GM19324 (cell line): ENCODE results near the gene UGT1A4.
"Not testable (repeated sequence)": the region's sequence is repeated elsewhere in the genome, so short reads cannot be mapped to it uniquely, and the experiment has no call there.

Source experiments
- ATAC-seq: cut with Tn5 transposase; IDR thresholded peaks from one replicate; pipeline ENCODE4 v1.9.1; 2021; ENCODE audit warnings: mild to moderate bottlenecking, moderate library complexity; ENCODE audit not compliant: unreplicated experiment, low FRiP score

Gene UGT1A4

GRCh38 chr2:233699424-233700027, 19.0 kb upstream of the UGT1A4 start:
- no peak for ATAC-seq

DNA sequence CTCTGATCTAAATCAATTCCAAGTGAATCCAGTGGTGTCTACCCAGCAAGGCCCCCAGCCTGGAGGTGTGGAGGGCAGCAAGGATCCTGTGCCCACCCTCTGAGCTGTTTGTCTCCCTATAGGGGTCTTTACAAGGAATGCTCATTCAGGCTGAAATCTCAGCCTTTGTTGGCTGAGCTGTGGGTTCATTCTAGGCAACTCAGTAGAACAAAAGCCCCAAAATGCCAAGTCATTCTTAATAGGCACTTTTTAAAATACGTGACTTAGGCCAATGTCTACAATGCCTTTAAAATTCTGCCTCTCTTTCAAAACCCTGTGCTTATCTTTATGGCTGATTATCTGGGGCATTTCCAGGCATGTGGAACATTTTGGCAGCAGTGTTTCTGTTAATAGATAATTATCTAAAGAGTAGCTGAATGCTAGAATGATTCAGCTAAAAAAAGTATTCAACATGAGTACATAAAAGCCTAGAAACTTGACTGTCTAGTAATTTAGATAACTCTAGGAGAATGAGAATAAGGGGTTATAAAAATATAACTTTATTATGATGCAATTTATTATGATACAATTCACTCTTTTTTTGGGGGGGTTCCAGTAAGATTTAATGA, 18.4 kb upstream of the UGT1A4 start:
- ATAC-seq: no peak

GRCh38 chr2:233700842-233701241, 17.7 kb upstream of the UGT1A4 start:
- ATAC-seq: not testable (repeated sequence)

- ATAC-seq: no peak
Measured at GRCh38 chr2:233702238-233702637, 16.3 kb upstream of the UGT1A4 start.

GRCh38 chr2:233705911-233706506, 12.5 kb upstream of the UGT1A4 start:
- ATAC-seq: no peak

- no peak for ATAC-seq
Measured at GRCh38 chr2:233706720-233707119, 11.8 kb upstream of the UGT1A4 start.

- no peak for ATAC-seq
Measured at GRCh38 chr2:233707940-233708644, 10.4 kb upstream of the UGT1A4 start.

DNA sequence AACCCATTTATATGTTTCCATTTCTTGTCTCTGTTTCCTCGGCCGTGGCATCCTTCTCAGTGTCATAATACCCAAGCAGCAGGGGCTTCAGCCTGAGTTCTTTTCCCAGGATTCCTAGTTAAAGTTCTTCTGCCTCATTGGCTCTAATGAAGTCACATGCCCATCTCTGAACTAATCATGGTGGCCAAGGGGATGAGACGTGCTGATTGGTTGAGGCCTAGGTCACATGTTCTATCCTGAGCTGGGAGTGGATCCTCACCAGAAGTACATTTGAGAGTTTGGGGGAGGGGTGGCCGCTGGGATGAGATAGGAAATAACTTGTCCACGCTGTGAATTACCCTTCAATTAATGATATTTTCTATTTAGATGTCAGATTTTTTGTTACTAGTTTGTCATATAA, 9.6 kb upstream of the UGT1A4 start:
- ATAC-seq: no peak

- no peak for ATAC-seq
Measured at GRCh38 chr2:233711312-233712008, 7.1 kb upstream of the UGT1A4 start.

DNA sequence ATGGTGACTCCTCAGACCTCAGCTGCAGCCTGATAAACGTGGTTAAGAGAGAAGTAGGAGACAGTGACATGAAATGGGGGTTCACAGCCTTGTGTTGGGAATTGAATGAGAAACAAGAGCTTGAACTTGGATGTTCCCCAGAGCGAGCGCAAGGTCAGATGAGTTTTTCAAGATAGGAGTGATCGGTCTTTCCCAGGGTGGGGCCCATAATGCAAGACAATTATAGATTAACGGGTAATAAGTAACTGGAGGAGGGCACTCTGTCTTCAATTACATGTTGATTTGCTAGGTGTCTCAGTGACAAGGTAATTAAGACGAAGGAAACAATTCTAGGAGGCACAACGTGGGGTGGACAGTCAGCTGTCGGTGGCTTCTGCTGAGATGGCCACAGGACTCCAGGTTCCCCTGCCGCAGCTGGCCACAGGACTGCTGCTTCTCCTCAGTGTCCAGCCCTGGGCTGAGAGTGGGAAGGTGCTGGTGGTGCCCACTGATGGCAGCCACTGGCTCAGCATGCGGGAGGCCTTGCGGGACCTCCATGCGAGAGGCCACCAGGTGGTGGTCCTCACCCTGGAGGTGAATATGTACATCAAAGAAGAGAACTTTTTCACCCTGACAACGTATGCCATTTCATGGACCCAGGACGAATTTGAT, 5.8 kb upstream of the UGT1A4 start, which contains the start of gene UGT1A5:
Gene UGT1A5, plus strand, starts transcription at position 297 of the 651 bp plus-strand sequence. Its CDS starts 85 bp downstream, at position 382.
- ATAC-seq: no peak

DNA sequence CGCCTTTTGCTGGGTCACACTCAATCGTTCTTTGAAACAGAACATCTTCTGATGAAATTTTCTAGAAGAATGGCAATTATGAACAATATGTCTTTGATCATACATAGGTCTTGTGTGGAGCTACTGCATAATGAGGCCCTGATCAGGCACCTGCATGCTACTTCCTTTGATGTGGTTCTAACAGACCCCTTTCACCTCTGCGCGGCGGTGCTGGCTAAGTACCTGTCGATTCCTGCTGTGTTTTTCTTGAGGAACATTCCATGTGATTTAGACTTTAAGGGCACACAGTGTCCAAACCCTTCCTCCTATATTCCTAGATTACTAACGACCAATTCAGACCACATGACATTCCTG, 5.3 kb upstream of the UGT1A4 start:
- ATAC-seq: no peak

DNA sequence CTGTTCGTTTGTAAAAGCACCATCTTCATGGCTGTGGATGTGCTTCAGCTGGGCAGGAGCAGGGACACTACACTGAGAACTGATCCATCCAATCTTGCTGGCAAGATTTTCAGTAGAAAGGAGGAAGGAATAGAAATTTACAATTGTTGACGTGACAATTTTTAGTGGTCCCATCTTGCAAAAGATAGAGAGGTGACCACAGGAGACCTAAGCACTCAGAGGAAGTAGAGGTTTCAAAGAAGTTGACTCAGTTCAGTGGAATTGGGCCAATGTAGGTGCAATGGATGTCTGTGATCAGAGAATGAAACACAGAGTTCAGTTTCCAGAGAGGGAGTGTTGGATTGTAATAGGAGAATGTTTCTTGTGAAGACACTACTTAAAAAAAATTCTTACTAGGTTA, 4.4 kb upstream of the UGT1A4 start:
- no peak for ATAC-seq

- ATAC-seq: no peak
Measured at GRCh38 chr2:233728723-233729301, 10.3 kb downstream of the UGT1A4 start, which contains the start of gene UGT1A3. TSS of gene UGT1A3 (plus strand) at chr2:233729042. CDS start at chr2:233729127, 85 bp downstream.

DNA sequence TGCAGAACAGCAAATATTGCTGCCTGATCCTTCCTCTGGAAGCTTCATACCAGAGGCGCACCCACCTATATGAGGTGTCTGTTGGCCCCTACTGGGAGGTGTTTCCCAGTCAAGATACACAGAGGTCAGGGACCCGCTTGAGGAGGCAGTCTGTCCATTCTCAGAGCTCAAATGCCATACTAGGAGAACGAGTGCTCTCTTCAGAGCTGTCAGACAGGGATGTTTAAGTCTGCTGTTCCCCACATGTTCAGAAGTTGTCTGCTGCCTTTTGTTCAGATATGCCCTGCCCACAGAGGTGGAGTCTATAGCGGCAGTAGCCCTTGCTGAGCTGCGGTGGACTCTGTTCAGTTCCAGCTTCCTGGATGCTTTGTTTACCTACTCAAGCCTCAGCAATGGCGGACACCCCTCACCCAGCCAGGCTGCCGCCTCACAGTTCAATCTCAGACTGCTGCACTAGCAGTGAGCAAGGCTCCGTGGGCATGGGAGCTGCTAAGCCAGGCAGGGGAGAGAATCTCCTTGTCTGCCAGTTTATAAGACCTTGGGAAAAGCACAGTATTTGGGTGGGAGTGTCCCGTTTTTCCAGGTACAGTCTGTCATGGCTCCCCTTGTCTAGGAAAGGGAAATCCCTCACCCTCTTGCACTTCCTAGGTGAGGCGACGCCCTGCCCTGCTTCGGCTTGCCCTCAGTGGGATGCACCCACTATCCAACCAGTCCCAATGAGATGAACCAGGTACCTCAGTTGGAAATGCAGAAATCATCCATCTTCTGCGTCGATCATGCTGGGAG, 18.5 kb downstream of the UGT1A4 start:
- not testable (repeated sequence) for ATAC-seq

- ATAC-seq: no peak
Measured at GRCh38 chr2:233740870-233741269, 22.3 kb downstream of the UGT1A4 start.

DNA sequence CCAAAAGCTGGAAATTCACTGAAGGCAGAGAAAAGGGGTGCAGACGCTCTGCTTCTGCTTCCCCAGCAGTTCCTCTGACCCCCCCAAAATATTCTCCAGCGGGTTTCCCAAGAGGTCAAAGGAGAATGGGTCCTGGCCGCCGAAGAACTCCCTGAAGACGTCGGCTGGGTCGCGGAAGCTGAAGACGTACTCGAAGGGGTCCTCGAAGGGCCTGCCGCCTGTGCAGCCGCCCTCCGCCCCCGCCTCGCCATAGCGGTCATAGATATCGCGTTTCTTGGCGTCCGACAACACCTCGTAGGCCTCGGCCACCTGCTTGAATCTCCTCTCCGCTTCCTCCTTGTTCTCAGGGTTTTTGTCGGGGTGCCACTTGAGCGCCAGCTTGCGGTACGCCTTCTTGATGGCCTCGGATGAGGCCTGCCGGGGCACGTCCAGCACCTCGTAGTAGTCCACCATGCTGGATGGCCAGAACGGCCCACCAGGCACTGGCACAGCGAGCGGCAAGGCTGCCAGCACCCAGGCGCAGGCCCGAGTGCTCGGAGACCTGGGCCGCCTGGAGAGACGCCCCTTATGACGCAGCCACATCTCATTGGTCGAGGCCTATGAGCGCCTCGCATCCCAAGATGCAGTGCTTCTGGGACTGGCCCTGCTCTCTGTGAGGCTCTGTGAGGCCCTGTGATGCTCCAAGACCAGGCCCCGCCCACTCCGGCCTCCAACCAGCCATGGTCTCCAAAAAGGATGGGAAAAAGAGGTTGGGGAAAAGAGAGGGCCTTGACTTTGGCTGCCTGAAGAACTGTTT, 25.1 kb downstream of the UGT1A4 start:
- no peak for ATAC-seq

GRCh38 chr2:233745073-233745755, 26.7 kb downstream of the UGT1A4 start:
- no peak for ATAC-seq

GRCh38 chr2:233745838-233746237, 27.3 kb downstream of the UGT1A4 start:
- ATAC-seq: not testable (repeated sequence)
